Measurements from ENCODE around the gene SLC22A15. TPM values are rescaled to one million over a fixed set of nuclear protein-coding genes. Genes with fewer than 3 reads are reported as not detected.
A peak's percentile ranks its signal among the peaks of the same experiment; 100 is the strongest.

Gene SLC22A15
- total and polyA plus RNA-seq, 4 donors: 2.9 to 6.8 (median 5.5) TPM

DNA sequence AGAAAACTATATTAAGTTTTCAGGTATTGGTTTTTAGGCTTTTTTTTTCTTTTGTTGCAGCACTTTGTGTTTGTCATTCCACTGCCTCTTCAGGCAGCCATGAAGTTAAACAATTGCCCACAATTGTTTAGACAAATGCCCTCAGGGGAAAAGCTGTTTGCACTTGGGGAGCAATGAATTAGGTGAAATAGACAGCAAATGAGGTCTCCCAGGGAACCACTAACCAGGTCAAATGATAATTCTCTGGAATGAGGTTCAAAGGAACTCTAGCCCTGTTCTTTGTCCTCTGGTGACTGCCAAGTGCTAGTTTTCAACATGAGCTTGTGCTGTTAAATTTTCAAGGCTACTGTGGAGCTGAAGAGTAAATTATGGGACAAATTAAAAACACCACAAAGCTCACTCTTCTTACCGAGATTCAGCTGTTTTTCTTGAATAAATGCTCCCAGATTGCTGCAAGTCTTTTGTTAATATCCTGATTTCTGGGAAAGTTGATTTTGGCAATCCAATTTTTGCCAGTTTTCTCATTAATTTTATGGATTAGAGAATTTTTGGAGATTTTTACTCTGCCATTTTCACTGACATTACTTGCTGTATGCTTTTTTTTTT, 119.8 kb downstream of the SLC22A15 start:
- H3K9me3 ChIP-seq (ENCODE audit: control insufficient read depth, low read length): no peaks in the 10 kb centered on the region
- ATAC-seq (ENCODE audit: low FRiP score): no peak
- WGBS, 2 donors: 66 to 77% methylated on average over 1 of the region's 1 CpG

DNA sequence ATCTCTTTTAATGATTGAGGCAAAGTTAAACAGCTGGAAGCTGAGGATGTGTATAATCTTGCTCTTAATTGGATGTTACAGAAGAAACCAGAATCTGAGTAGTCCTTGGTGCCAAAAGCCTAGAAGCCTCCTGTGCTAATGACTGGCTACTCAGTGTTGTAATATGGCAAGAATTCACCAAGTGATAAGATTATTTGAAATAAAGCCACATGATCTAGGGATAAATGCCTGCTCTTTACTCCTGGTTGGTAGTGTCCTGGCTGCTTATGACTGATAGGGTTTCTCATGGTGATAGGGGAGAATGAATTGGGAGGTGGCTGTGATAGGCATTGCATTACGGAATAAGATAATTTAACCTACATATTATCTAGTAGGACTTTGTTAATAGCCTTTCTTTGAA, 121.3 kb downstream of the SLC22A15 start:
- H3K4me1 ChIP-seq (ENCODE audit: control insufficient read depth in 1 of 2, insufficient read depth in 2 of 2, low read length in 2 of 2): no peaks in the 10 kb centered on the region
- intact Hi-C loops (cut with DNase I): no loop called here
- H3K27ac ChIP-seq (ENCODE audit: low read depth in 1 of 2, low read length in 2 of 2): no peak overlapping the region
- ATAC-seq (ENCODE audit: low FRiP score) (no peak), DNase-seq (no peak)
- no peaks in the 10 kb centered on the region for H3K9me3 ChIP-seq (ENCODE audit: control insufficient read depth, low read length)
- no peaks in the 10 kb centered on the region for H3K27me3 ChIP-seq (ENCODE audit: control insufficient read depth in 1 of 2, insufficient read depth in 2 of 2, low read length in 1 of 2)
- no peak overlapping the region for H3K4me3 ChIP-seq (ENCODE audit: low read length in 2 of 2)
- no peaks in the 10 kb centered on the region for H3K36me3 ChIP-seq (ENCODE audit: control insufficient read depth in 1 of 2, insufficient read depth in 2 of 2, low read length in 1 of 2)
- WGBS, 2 donors: 88 to 89% methylated on average over 1 of the region's 1 CpG

More for the DNA sequence above, 119.8 kb downstream of the SLC22A15 start:
- Histone ChIP-seq H3K36me3 (ENCODE audit: control insufficient read depth in 1 of 2, insufficient read depth in 2 of 2, low read length in 1 of 2) (no peaks in the 10 kb centered on the region), H3K4me1 (ENCODE audit: control insufficient read depth in 1 of 2, insufficient read depth in 2 of 2, low read length in 2 of 2) (no peaks in the 10 kb centered on the region), H3K4me3 (ENCODE audit: low read length in 2 of 2) (no peak overlapping the region), H3K27ac (ENCODE audit: low read depth in 1 of 2, low read length in 2 of 2) (no peak overlapping the region), H3K27me3 (ENCODE audit: control insufficient read depth in 1 of 2, insufficient read depth in 2 of 2, low read length in 1 of 2) (no peaks in the 10 kb centered on the region)
- intact Hi-C loops (cut with DNase I): no loop called here
- DNase-seq: no peak

DNA sequence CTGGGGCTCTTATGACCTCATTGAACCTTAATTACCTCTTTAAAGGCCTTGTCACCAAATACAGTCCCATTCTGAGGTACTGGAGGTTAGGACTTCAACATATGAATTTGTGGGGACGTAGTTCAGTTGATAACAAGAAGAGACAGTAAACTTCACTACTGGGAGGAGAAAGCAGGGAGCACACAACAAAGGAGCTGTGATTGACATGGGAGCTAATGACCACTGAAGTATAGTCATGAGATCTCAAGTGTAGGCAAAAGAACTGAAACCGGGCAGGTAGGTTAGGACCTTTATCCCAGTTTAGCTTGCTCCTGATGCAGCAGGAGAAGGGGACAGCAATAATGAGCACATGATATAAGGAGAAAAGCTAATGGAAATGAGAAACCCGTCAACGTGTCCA, 123.1 kb downstream of the SLC22A15 start:
- Histone ChIP-seq H3K36me3 (ENCODE audit: control insufficient read depth in 1 of 2, insufficient read depth in 2 of 2, low read length in 1 of 2) (no peaks in the 10 kb centered on the region), H3K27me3 (ENCODE audit: control insufficient read depth in 1 of 2, insufficient read depth in 2 of 2, low read length in 1 of 2) (no peaks in the 10 kb centered on the region)
- WGBS, 2 donors: 92 to 95% methylated on average over 4 of the region's 4 CpGs

DNA sequence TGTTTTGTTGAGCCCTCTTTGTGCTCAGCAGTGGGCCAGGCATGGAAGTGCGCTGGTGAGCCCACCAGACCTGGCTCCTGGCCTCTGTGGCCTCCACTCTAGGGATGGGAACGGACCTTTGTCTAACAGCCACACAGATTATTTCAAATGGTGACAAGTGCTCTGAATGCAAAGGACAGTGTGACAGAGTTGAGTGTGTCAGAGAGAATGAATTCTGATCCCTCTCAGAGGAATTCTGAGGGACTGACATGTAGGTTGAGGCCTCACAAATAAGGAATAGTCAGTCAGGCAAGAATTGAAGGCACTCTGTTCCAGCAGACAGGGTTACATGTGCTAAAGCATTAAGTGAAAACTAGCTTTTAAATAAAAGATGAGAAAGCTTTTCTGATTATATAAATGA, 123.6 kb downstream of the SLC22A15 start:
- no peak overlapping the region for H3K27ac ChIP-seq (ENCODE audit: low read depth in 1 of 2, low read length in 2 of 2)
- DNase-seq (no peak), ATAC-seq (ENCODE audit: low FRiP score) (no peak)
- no peak overlapping the region for H3K4me3 ChIP-seq (ENCODE audit: low read length in 2 of 2)
- WGBS, 2 donors: 94% methylated on average over 2 of the region's 2 CpGs
- no peaks in the 10 kb centered on the region for H3K4me1 ChIP-seq (ENCODE audit: control insufficient read depth in 1 of 2, insufficient read depth in 2 of 2, low read length in 2 of 2)
- H3K36me3 ChIP-seq (ENCODE audit: control insufficient read depth in 1 of 2, insufficient read depth in 2 of 2, low read length in 1 of 2): no peaks in the 10 kb centered on the region
- H3K27me3 ChIP-seq (ENCODE audit: control insufficient read depth in 1 of 2, insufficient read depth in 2 of 2, low read length in 1 of 2): no peaks in the 10 kb centered on the region
- H3K9me3 ChIP-seq (ENCODE audit: control insufficient read depth, low read length): no peaks in the 10 kb centered on the region
- intact Hi-C loops (cut with DNase I): no loop called here

More for the DNA sequence above, 123.1 kb downstream of the SLC22A15 start:
- no peaks in the 10 kb centered on the region for H3K4me1 ChIP-seq (ENCODE audit: control insufficient read depth in 1 of 2, insufficient read depth in 2 of 2, low read length in 2 of 2)
- intact Hi-C loops (cut with DNase I): no loop called here
- no peaks in the 10 kb centered on the region for H3K9me3 ChIP-seq (ENCODE audit: control insufficient read depth, low read length)
- no peak overlapping the region for H3K27ac ChIP-seq (ENCODE audit: low read depth in 1 of 2, low read length in 2 of 2)
- ATAC-seq (ENCODE audit: low FRiP score) (no peak), DNase-seq (no peak)
- H3K4me3 ChIP-seq (ENCODE audit: low read length in 2 of 2): no peak overlapping the region

DNA sequence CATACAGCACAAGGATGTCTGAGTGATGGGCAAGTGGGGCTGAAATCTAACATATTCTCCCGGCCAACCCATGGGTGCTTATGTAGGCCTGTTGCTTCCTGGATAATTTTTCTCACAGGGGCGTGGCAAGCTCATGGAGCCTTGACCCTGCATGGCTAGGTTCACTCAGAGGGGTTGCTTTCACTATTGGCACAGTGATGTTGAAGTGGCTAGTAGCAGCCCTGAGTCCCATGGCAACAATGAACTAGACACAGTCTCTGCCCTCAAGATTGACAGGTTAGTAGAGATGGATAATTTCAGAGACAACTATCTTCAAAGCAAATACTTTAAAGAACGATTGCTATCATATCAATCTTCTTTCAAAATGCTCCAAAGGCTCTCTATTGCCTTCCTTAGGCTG, 128.4 kb downstream of the SLC22A15 start:
- H3K27me3 ChIP-seq (ENCODE audit: control insufficient read depth in 1 of 2, insufficient read depth in 2 of 2, low read length in 1 of 2): no peaks in the 10 kb centered on the region

DNA sequence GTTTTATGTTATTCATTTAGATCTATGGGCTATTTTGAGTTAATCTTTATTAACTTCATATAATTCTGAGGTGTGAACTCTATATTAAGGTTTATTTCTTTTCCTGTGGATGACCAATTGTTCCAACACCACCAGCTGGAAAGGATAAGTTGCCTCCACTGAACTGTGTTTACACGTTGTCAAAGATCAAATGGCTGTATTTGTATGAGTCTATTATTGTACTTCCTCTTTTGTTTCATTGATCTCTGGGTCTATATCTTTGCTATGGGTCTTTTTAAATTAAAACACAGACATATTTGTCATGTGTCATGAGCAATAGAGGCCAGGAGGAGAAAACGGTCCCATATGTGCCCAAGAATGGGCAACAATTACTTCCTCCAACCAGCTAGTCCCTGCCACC, 129.7 kb downstream of the SLC22A15 start:
- Histone ChIP-seq H3K4me3 (ENCODE audit: low read length in 2 of 2) (no peak overlapping the region), H3K9me3 (ENCODE audit: control insufficient read depth, low read length) (no peaks in the 10 kb centered on the region), H3K27ac (ENCODE audit: low read depth in 1 of 2, low read length in 2 of 2) (no peak overlapping the region), H3K4me1 (ENCODE audit: control insufficient read depth in 1 of 2, insufficient read depth in 2 of 2, low read length in 2 of 2) (no peaks in the 10 kb centered on the region), H3K36me3 (ENCODE audit: control insufficient read depth in 1 of 2, insufficient read depth in 2 of 2, low read length in 1 of 2) (no peaks in the 10 kb centered on the region), H3K27me3 (ENCODE audit: control insufficient read depth in 1 of 2, insufficient read depth in 2 of 2, low read length in 1 of 2) (no peaks in the 10 kb centered on the region)
- ATAC-seq (ENCODE audit: low FRiP score): no peak
- DNase-seq: no peak
- 54 to 68% methylated on average over 2 of the region's 2 CpGs for WGBS, 2 donors
- intact Hi-C loops (cut with DNase I): no loop called here

More for the DNA sequence above, 128.4 kb downstream of the SLC22A15 start:
- intact Hi-C loops (cut with DNase I): no loop called here
- no peaks in the 10 kb centered on the region for H3K4me1 ChIP-seq (ENCODE audit: control insufficient read depth in 1 of 2, insufficient read depth in 2 of 2, low read length in 2 of 2)
- DNase-seq (no peak), ATAC-seq (ENCODE audit: low FRiP score) (no peak)
- no peak overlapping the region for H3K4me3 ChIP-seq (ENCODE audit: low read length in 2 of 2)
- 67 to 68% methylated on average over 3 of the region's 3 CpGs for WGBS, 2 donors
- H3K36me3 ChIP-seq (ENCODE audit: control insufficient read depth in 1 of 2, insufficient read depth in 2 of 2, low read length in 1 of 2): no peaks in the 10 kb centered on the region
- H3K9me3 ChIP-seq (ENCODE audit: control insufficient read depth, low read length): no peaks in the 10 kb centered on the region
- no peak overlapping the region for H3K27ac ChIP-seq (ENCODE audit: low read depth in 1 of 2, low read length in 2 of 2)

DNA sequence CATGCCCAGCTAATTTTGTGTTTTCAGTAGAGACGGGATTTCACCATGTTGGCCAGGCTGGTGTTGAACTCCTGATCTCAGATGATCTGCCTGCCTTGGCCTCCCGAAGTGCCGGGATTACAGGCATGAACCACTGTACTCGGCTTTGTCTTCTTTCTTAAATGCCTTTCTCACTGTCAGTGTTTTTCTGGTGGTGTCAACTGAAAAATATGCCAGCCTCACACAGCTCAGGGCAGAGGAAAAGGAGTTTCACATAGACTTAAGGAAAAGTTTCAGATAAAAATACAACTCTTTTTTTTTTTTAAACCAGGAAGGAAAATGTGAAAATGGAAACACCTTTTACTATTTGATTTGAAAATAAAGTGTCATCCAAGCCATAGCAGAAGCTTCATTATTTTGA, 130.3 kb downstream of the SLC22A15 start:
- Histone ChIP-seq H3K9me3 (ENCODE audit: control insufficient read depth, low read length) (no peaks in the 10 kb centered on the region), H3K4me1 (ENCODE audit: control insufficient read depth in 1 of 2, insufficient read depth in 2 of 2, low read length in 2 of 2) (no peaks in the 10 kb centered on the region), H3K27ac (ENCODE audit: low read depth in 1 of 2, low read length in 2 of 2) (no peak overlapping the region), H3K4me3 (ENCODE audit: low read length in 2 of 2) (no peak overlapping the region), H3K36me3 (ENCODE audit: control insufficient read depth in 1 of 2, insufficient read depth in 2 of 2, low read length in 1 of 2) (no peaks in the 10 kb centered on the region), H3K27me3 (ENCODE audit: control insufficient read depth in 1 of 2, insufficient read depth in 2 of 2, low read length in 1 of 2) (no peaks in the 10 kb centered on the region)
- ATAC-seq (ENCODE audit: low FRiP score): no peak
- DNase-seq: no peak
- intact Hi-C loops (cut with DNase I): no loop called here
- 53 to 59% methylated on average over 4 of the region's 4 CpGs for WGBS, 2 donors

DNA sequence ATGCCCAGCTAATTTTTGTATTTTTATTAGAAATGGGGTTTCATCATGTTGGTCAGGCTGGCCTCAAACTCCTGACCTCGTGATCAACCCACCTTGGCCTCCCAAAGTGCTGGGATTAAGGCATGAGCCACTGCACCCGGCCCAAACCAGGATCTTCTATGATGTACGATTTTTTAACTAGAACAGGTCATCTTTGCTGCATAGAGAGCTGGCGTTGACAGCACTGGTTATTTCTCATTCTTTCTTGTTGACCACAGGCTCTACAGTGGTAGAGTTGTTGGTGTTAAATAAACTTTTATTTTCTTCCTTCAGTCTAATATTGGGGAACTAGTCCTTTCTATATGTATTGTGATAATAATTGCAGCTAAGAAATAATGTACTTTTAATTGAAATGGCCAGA, 131.1 kb downstream of the SLC22A15 start:
- intact Hi-C loops (cut with DNase I): no loop called here

DNA sequence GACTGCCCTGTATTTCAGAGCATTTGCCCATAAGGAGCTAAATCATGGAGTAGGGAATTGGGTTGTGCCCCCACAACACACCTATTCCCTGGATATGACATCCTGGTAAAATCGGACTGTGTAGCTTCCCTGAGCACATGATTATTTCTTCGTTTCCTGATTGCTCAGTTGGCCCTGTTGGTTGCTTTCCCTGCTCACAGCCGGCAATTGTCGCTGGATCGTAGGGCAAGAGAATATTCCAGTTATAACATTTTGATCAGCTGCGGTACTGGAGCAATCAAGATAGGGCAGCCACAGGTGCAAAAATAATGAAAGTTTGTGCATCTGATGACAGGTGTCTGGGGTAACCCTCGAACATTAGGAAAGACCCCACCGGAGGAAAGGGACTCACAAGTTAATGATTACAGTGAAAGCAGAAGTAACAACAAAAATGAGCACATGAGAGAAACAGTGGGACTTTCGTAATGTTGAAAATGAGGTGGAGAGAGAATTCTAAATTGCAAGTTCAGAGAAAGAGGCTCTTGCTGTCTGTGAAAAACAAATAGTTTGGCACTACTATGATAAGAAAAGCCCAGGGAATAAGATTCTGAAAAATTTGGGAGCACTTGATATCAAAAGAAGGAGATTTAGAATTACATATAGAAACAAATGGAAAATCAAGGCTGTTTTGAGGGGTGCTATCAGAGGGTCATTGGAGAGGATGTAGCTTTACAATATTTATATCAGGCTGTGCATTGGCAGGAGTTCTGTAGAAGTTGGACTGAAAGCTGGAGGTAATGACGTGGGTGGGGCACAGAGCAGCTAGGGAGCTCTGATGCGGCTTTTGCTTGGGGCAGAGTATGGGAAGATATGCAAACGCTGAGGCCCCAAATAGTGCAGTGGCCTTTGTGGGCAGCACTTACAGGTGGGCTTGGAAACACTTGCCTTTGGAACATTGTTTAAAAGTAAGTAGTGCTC, 134.5 kb downstream of the SLC22A15 start, which contains the start of gene MAB21L3:
MAB21L3 (plus strand) TSS at position 833 of the 957 bp plus-strand sequence. CDS start 1,217 bp downstream, outside the sequence.
- WGBS, 2 donors: 77 to 79% methylated on average over 12 of the region's 12 CpGs
- H3K9me3 ChIP-seq (ENCODE audit: control insufficient read depth, low read length): no peaks in the 10 kb centered on the region
- H3K4me1 ChIP-seq (ENCODE audit: control insufficient read depth in 1 of 2, insufficient read depth in 2 of 2, low read length in 2 of 2): no peaks in the 10 kb centered on the region
- DNase-seq: no peak
- no peak within 1 kb of the TSS for H3K4me3 ChIP-seq (ENCODE audit: low read length in 2 of 2)
- ATAC-seq (ENCODE audit: low FRiP score): peak; percentile 46
- H3K27ac ChIP-seq (ENCODE audit: low read depth in 1 of 2, low read length in 2 of 2): no peak within 1 kb of the TSS
- intact Hi-C loops (cut with DNase I): no loop called here
- no peaks in the 10 kb centered on the region for H3K36me3 ChIP-seq (ENCODE audit: control insufficient read depth in 1 of 2, insufficient read depth in 2 of 2, low read length in 1 of 2)
- H3K27me3 ChIP-seq (ENCODE audit: control insufficient read depth in 1 of 2, insufficient read depth in 2 of 2, low read length in 1 of 2): no peaks in the 10 kb centered on the region

More for the DNA sequence above, 131.1 kb downstream of the SLC22A15 start:
- H3K27ac ChIP-seq (ENCODE audit: low read depth in 1 of 2, low read length in 2 of 2): no peak overlapping the region
- no peaks in the 10 kb centered on the region for H3K9me3 ChIP-seq (ENCODE audit: control insufficient read depth, low read length)
- H3K36me3 ChIP-seq (ENCODE audit: control insufficient read depth in 1 of 2, insufficient read depth in 2 of 2, low read length in 1 of 2): no peaks in the 10 kb centered on the region
- ATAC-seq (ENCODE audit: low FRiP score): no peak
- H3K4me1 ChIP-seq (ENCODE audit: control insufficient read depth in 1 of 2, insufficient read depth in 2 of 2, low read length in 2 of 2): no peaks in the 10 kb centered on the region
- no peak for DNase-seq
- no peaks in the 10 kb centered on the region for H3K27me3 ChIP-seq (ENCODE audit: control insufficient read depth in 1 of 2, insufficient read depth in 2 of 2, low read length in 1 of 2)
- H3K4me3 ChIP-seq (ENCODE audit: low read length in 2 of 2): no peak overlapping the region
- 76 to 79% methylated on average over 4 of the region's 4 CpGs for WGBS, 2 donors
